Prostate gland (tissue), 2 donors: ENCODE measurements around the gene PICALM. TPM values are rescaled to one million over a fixed set of nuclear protein-coding genes. Genes with fewer than 3 reads are reported as not detected.

Experiments
- DNase-seq: peaks from one replicate; pipeline ENCODE4 v3.0.0-alpha.2; 2019; ENCODE audit warnings: low spot score
- H3K27ac ChIP-seq, 2 donors: fragments of 200-600 bp; sonication (generic); 2 replicates each; pipeline ENCODE4 v1.5.1; 2017 to 2019
- H3K27me3 ChIP-seq: fragments of 200-600 bp; sonication (generic); replicated peaks from 2 replicates; pipeline ENCODE4 v1.5.1; 2019; ENCODE audit not compliant: insufficient read depth
- H3K36me3 ChIP-seq, 2 donors: fragments of 200-600 bp; sonication (generic); 1 replicate in 1 of 2; 2 replicates in 1 of 2; pipeline versions ENCODE4 v1.5.1 to v1.8.1; 2017 to 2019
- H3K4me1 ChIP-seq: fragments of 200-600 bp; sonication (generic); replicated peaks from 2 replicates; pipeline ENCODE4 v1.5.1; 2019
- H3K4me3 ChIP-seq, 2 donors: fragments of 200-600 bp; sonication (generic); 2 replicates each; pipeline ENCODE4 v1.5.1; 2017 to 2019
- H3K9me3 ChIP-seq: fragments of 200-600 bp; sonication (generic); 2 replicates; pipeline ENCODE4 v1.5.1; 2017
- POLR2A ChIP-seq: fragments of 450-650 bp; IDR thresholded peaks from one replicate; pipeline ENCODE4 v1.6.1; 2016; ENCODE audit warnings: antibody characterized with exemption, mild to moderate bottlenecking
- POLR2AphosphoS5 ChIP-seq: sonication (generic); formaldehyde crosslinking; IDR thresholded peaks from one replicate; pipeline ENCODE4 v1.6.1; 2017; ENCODE audit warnings: antibody characterized with exemption
- WGBS: methylation state at CpG from one replicate; pipeline ENCODE4 v1.1.5; 2018; 5-methylcytosine and 5-hydroxymethylcytosine counted together
- intact Hi-C: fragments of 100-400 bp; cut with DNase I; formaldehyde crosslinking; loops from one replicate; pipeline ENCODE4 v1.14.2; 2022
- total RNA-seq, 2 donors: library from RNA; depleted of rRNA; stranded (reverse); fragments of >200 nt; gene quantifications; one replicate each; pipeline ENCODE4 v1.1.0, GENCODE V29; 2016
- TF ChIP-seq, protein P1 (sequence below), 4 experiments: fragments of 200-600 bp in 2 of 4; fragments of 450-650 bp in 2 of 4; sonication (generic) in 2 of 4; IDR thresholded peaks; 1 replicate in 3 of 4; 2 replicates in 1 of 4; pipeline ENCODE4 v1.5.1; 2016 to 2019; ENCODE audit warnings: antibody characterized with exemption in 4 of 4, mild to moderate bottlenecking in 2 of 4, moderate library complexity in 2 of 4

PICALM gene
- total RNA-seq, 2 donors from 2014 or later: 144 to 206 TPM

- intact Hi-C loops: no loop called here
- H3K36me3 ChIP-seq: peaks cover 0 to 9% of the 10 kb centered on the region in 2 donors
- no peak overlapping the region for H3K4me3 ChIP-seq
- no peaks in the 10 kb centered on the region for H3K27me3 ChIP-seq
- no peak overlapping the region for H3K27ac ChIP-seq
- H3K9me3 ChIP-seq: no peaks in the 10 kb centered on the region
- 87% methylated on average over 1 of the region's 1 CpG for WGBS
- H3K4me1 ChIP-seq: no peaks in the 10 kb centered on the region
- no peak for DNase-seq
- TF ChIP-seq POLR2A (no peak), POLR2AphosphoS5 (no peak)
- TF ChIP-seq, protein P1, sequence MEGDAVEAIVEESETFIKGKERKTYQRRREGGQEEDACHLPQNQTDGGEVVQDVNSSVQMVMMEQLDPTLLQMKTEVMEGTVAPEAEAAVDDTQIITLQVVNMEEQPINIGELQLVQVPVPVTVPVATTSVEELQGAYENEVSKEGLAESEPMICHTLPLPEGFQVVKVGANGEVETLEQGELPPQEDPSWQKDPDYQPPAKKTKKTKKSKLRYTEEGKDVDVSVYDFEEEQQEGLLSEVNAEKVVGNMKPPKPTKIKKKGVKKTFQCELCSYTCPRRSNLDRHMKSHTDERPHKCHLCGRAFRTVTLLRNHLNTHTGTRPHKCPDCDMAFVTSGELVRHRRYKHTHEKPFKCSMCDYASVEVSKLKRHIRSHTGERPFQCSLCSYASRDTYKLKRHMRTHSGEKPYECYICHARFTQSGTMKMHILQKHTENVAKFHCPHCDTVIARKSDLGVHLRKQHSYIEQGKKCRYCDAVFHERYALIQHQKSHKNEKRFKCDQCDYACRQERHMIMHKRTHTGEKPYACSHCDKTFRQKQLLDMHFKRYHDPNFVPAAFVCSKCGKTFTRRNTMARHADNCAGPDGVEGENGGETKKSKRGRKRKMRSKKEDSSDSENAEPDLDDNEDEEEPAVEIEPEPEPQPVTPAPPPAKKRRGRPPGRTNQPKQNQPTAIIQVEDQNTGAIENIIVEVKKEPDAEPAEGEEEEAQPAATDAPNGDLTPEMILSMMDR (IDR thresholded peaks at IDR 0.05): no peak
Observed at GRCh38 chr11:86011175-86011574, 57.7 kb downstream of the PICALM start.

GRCh38 chr11:86003654-86004053 lies 65.2 kb downstream of the PICALM start:
- no peak overlapping the region for H3K27ac ChIP-seq
- TF ChIP-seq, protein P1 (IDR thresholded peaks at IDR 0.05): no peak
- no peak for TF ChIP-seq POLR2AphosphoS5
- TF ChIP-seq POLR2A: no peak
- H3K4me3 ChIP-seq: no peak overlapping the region
- DNase-seq: no peak
- no peaks in the 10 kb centered on the region for H3K9me3 ChIP-seq
- H3K27me3 ChIP-seq: no peaks in the 10 kb centered on the region
- H3K36me3 ChIP-seq: no peaks in the 10 kb centered on the region
- WGBS: 56% methylated on average over 2 of the region's 2 CpGs
- intact Hi-C loops: no loop called here
- no peaks in the 10 kb centered on the region for H3K4me1 ChIP-seq

- no peaks in the 10 kb centered on the region for H3K4me1 ChIP-seq
- H3K9me3 ChIP-seq: no peaks in the 10 kb centered on the region
- DNase-seq: no peak
- intact Hi-C loops: no loop called here
- no peaks in the 10 kb centered on the region for H3K27me3 ChIP-seq
- no peaks in the 10 kb centered on the region for H3K36me3 ChIP-seq
- TF ChIP-seq, protein P1 (IDR thresholded peaks at IDR 0.05): no peak
- no peak for TF ChIP-seq POLR2A
- no peak for TF ChIP-seq POLR2AphosphoS5
- no peak overlapping the region for H3K27ac ChIP-seq
- no peak overlapping the region for H3K4me3 ChIP-seq
- WGBS: 92% methylated on average over 3 of the region's 3 CpGs
Observed at GRCh38 chr11:86002431-86002830, 66.5 kb downstream of the PICALM start.

DNA sequence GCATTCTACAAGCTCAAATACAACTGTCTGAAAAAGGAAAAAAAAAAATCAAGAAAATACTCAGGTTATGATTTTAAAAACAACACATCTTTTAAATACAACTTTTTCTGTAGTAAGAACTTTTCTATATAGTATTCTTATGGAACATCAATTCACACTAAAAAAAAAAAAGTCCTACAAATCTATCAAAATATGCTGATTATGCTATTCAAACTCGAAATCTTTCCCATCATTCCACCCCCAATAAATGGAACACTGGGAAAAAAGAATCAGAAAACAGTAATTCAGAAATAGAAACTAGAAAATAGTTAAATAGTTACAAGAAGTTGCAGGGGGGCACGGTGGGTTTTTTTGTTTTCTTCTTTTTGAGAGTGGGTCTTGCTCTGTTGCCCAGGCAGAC lies 77.4 kb downstream of the PICALM start:
- Histone ChIP-seq H3K27ac (no peak overlapping the region), H3K4me1 (no peaks in the 10 kb centered on the region), H3K4me3 (no peak overlapping the region), H3K36me3 (no peaks in the 10 kb centered on the region), H3K9me3 (no peaks in the 10 kb centered on the region), H3K27me3 (no peaks in the 10 kb centered on the region)
- no peak for DNase-seq
- WGBS: 92% methylated on average over 2 of the region's 2 CpGs
- intact Hi-C loops: no loop called here
- TF ChIP-seq POLR2A (no peak), POLR2AphosphoS5 (no peak)
- TF ChIP-seq, protein P1 (IDR thresholded peaks at IDR 0.05): no peak

GRCh38 chr11:85989746-85990145 lies 79.1 kb downstream of the PICALM start:
- Histone ChIP-seq H3K4me3 (no peak overlapping the region), H3K4me1 (no peaks in the 10 kb centered on the region), H3K36me3 (no peaks in the 10 kb centered on the region), H3K27ac (no peak overlapping the region), H3K9me3 (no peaks in the 10 kb centered on the region), H3K27me3 (no peaks in the 10 kb centered on the region)
- TF ChIP-seq, protein P1 (IDR thresholded peaks at IDR 0.05): no peak
- DNase-seq: no peak
- WGBS: 72% methylated on average over 2 of the region's 2 CpGs
- intact Hi-C loops: no loop called here
